GM18868 (cell line): ENCODE results near the gene FSD1L.

Source experiments
- ATAC-seq: cut with Tn5 transposase; IDR thresholded peaks from one replicate; pipeline ENCODE4 v1.9.1; 2021; ENCODE audit warnings: mild to moderate bottlenecking, moderate library complexity; ENCODE audit not compliant: unreplicated experiment

Gene FSD1L

DNA sequence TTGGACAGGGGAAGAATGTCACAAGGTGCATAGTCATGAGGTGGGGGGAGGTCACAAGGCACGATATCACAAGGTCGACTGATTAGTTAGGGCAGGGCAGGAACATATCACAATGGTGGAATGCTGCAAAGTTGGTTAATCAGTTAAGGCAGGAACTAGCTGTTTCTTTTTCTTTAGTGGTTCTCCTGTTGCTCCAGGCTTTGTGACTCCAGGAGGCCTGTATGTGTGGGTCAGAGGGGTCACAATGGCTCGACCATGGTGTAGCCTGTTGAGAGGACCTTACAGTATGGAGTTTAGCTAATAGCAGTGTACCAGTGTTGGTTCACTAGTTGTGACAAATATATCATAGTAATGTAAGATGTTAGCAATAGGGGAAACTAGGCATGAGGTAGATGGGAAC lies 12.4 kb upstream of the FSD1L start:
- no peak for ATAC-seq

DNA sequence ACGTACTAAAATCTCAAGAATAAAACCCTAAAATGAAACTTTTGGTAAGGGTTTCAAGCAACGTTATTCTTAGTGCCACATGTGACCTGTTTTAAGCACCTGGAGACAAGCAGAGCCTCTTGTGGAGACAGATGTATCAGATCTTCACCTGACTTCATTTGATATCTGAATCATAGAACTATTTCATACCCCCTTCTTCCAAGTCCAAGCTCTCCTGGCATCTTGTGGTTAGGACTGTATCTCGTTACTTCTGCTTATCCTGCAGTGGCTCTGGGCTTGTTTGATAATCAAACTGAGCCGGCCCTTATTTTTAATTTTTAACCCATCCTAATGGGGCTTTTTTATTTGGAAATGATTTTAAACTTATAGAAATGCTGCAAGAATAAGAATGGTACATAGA lies 11.1 kb upstream of the FSD1L start:
- ATAC-seq, result no peak

DNA sequence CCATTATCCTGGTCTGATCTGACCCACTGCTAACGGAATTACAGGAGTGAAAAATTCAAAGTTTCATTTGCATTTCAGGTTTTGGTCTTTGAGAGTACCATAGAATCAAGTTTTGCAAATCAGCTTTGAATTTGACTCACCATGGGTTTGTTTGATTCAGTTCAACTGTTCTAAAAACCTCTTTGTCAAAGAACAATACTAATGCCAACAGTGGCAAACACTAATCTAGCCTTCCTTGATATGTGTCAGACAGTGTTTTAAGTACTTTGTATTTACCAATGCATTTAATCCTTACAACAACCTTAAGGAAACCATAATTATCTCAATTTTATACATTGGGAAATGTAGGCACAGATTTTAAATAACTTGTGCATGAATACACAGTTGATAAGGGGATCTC lies 10.1 kb upstream of the FSD1L start:
- ATAC-seq, result no peak

DNA sequence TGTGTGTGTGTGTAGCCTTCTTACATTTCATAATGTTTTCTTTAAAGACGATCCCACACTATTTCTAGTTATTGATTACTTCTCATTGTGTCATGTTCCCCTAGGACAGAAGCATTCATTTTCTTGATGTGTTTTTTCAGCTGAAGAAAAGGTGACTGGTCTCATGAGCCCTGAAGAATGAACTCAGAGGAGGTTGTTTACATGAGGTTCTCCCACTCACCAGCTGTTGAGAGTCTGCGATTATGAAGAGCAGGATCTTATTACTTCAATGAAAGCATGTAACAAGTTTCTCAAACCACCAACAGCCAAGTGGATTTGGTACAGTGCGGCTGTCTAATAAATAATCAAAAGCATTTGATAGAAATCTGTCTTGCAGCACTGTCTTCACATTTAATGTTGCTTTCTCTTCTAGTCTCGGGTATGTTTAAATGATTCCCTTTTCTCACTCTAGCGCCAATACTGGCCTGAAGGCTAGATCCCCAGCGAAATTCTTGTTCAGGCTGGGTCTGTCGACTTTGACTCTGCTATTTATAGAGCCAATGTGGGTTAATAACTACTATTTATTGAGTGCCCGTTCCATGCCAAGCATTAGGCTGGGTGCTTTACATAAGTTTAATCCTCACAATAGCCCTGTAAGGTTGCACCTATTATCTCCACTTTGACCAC lies 9.6 kb upstream of the FSD1L start:
- no peak for ATAC-seq

DNA sequence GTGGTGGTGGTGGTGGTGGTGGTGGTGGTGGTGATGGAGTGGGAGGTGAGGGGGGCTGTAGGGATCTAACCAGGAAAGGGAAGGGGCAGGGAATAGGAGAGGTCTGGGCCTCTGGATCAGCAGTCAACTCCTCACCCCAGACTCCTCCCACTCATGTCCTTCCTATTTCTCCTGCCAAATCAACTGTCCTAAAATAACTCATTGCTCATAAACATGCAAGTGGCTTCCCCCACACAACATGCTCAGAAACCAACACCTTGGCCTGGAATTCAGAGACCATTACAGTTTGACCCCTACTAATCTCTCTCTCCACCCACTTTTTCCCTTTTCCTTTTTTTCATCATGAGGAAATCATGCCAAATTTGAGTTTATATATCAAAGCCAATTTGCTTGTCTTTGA lies 8.4 kb upstream of the FSD1L start:
- ATAC-seq, result no peak

DNA sequence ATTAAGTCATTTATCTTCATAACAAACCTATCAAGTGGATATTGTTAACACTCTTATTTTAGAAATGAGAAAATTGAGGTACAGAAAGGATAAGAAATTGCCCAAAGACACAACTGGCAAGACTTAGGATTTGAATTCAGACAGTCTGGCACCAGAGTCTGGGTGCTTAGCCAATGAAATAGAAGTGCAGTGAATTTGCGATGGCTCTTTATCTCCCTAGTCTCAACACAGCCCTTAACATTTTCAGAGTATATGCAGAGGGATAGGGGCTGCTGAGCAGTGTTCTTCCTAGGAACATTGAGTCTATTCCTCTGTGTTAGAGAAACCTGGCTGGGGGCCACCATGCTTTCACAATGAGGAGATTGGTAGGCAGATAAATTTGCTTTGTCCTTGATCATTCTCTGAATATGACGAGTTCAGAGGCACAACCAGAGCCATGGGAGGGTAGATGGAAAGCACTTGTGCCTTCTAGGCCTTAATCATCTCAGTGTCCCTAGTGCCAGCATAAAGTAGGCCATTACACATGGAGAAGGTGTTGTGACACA lies 6.1 kb upstream of the FSD1L start:
- ATAC-seq, result no peak

DNA sequence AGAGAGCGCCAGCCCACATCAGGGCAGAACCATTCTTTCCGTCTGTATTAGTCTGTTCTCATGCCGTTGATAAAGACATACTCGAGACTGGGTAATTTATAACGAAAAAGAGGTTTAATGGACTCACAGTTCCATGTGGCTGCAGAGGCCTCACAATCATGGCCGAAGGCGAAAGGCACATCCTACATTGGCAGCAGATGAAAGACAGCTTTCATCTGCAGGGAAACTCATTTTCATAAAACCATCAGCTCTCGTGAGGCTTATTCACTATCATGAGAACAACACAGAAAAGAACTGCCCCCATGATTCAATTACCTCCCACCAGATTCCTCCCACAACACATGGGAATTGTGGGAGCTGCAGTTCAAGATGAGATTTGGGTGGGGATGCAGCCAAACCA lies 4.7 kb upstream of the FSD1L start:
- ATAC-seq, result no peak

DNA sequence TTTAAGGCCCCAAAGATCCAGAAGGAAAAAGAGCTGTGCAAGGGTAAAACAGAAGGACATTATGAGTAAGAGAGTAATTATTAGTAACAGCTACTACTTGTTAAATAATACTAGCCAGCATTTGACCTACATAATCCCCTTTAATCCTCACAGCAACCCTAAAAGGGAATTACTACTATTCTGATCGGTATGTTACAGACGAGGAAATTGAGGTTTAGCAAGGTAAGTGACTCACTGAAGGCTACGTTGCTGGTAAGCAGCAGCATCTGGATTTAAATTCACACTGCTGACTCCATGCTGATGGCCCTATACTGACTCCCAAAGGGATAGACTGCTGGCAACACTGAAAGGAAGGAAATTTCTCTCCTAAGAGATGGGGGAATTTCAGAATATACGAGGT lies 3.7 kb upstream of the FSD1L start:
- ATAC-seq, result no peak

DNA sequence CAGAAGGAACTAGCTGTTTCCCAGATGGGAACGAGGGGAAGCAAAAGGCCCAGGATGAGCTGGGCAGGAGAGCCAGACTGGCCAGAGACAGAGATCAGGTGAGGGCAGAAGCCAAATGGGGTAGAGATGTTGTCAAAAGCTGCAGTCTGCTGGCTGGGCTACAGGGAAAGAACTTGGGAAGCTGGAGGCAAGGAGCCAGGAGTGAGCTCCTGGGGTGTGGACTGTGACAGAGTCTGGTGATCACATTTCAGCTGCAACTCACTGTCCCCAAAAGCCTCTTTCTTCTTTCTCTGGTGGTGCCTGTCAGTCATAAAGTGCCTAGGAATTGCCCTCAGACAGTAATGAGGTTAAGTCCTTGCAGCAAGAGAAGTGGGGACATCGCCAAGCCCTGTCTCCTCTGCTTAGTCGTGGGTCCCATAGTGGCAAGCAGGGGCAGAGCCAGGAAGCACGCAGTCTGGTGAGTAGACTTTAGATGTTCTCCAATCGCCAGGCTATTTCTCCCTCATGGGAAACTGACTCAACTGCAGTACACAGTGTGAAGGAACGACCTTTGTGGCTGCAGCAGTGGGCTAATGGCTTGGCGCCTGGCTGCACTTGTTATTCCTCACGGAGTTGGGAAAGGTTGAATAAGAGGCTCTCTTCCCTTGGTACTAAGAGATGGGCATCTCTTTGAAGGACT lies 2.5 kb upstream of the FSD1L start:
- ATAC-seq, result no peak

DNA sequence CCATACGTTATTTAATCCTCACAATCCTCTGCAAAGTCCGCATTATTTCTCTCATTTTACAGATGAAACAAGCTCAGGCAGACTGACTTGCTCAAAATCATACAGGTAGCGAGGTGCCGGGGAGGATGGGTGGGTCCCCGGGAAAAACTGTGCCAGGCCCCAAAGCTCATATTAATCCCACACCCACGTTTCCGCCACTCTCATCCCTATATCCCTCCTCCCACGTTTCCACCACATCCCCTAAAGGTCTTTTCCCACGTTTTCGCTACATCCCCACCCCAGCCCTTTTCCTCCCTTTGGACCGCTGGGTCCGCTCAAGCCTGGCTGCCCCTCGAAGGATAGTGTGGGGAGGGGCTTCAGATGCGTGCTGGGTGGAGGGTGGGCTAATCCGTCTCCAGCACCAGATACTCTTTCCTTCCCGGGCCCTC lies 434 bp upstream of the FSD1L start:
- ATAC-seq, result no peak

DNA sequence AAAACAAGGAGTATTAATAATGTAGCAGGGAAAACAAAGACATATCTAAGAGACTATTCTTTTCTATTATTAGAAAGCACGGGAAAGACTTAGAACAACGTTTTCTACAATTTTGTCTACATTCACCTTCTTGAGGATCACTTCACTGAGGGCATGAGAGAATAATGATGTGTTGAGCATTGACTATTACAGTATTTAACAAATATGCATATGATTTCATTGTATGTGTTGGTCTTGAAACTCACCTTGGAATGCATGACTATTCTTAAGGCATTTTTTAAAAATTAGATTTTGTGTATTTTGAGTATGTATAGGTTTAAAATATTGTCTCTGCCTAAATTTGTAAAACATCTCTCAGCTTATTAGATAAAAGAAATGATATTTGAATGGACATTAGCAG lies 1.2 kb downstream of the FSD1L start:
- no peak for ATAC-seq

DNA sequence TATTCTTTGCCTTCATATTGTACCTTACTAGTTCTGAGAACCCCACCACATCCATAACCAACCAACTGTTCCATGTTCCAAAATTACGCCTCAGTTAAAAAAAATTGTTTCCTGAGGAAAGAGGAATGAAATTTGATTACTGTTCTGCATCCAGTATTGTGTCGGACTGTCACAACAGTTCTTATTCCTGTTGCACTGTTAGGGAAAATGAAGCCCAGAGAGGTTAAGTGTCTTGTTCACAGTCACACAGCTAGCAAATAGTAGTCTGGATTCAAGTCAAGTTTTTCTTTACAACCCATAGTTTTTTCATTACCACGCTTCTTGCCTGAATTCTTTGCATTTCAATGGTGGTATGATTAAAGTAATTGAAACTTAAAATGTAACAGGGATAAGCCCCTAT lies 4.4 kb downstream of the FSD1L start:
- no peak for ATAC-seq

DNA sequence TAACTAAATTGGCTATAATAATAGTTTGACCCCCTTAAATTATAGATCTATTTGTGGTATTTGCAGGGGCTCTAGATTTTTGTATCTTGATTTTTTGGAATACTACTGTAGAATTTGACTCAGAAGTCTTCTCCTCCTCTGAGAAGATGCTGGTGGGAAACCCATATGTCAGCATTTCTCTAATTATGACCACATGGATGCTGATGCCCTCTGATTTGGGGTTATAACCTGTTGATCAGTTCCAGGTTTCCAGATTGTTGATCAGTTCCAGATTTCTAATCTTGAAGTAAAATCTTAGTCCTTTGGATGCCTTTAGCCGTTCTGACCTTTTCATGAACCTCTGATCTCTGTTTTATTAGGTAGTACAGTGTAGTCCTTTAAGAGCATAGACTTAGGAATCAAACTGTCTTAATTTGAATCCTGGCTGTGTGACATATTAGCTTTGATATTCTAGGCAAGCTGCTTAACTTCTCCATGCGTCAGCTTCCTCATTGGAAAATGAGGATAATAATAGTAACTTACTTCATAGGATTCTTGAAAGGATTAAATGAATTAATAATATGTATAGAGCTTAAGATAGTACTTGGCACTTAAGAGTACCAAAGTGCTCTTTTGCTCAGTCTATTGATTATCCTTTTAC lies 8.1 kb downstream of the FSD1L start:
- no peak for ATAC-seq

DNA sequence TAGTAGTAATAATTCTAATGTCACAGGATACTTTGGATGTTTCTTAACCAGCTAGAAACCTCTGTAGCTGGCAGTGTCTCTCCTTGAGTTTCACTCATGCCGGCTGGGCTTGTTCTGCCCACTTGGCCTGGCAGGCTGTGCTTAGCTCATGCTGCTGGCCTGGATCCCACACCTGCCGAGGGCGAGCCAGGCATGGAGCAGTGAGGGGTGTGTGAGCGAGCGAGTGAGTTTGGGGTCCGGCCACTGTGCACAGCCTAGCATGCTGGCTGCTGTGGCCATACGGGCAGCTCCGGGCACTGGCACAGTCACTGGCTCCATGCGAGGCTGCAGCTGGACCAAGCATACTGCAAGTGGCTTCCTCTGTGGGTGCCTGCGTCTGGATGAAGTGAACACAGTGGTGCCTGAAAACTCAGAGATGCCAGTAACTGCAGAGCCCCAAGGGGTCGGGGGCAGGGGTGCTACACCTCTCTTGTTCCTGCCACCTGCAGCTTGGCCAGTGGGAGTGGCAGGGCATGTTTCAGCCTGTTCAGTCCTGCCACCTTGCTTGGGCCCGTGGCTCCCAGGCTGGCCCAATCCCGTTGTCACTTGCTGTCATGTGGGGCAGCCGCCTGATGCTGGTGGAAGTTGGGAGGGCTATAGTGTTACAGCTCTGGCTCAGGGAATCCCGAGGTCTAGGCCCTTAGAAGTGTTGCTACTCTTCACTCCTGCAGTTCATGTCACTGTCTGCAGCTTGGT lies 9.9 kb downstream of the FSD1L start:
- ATAC-seq, result no peak

DNA sequence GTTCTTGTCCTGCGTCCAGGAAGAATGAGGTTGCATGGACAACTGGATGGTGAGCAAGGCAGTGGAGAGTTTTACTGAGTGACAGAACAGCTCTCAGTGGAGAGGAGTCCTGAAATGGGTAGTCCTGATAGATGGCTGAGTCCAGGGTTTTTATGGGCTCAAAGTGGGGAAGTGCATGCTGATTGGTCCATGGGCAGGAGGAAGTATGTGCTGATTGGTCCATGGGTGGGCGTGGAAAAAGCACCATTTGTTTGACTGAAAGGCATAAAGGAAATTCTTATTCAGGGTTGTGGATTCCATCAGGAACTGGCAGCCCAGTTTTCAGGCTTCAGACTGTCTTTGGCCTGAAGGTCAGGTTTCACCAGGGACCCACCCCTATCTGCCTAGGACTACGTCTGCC lies 10.6 kb downstream of the FSD1L start:
- ATAC-seq, result no peak

DNA sequence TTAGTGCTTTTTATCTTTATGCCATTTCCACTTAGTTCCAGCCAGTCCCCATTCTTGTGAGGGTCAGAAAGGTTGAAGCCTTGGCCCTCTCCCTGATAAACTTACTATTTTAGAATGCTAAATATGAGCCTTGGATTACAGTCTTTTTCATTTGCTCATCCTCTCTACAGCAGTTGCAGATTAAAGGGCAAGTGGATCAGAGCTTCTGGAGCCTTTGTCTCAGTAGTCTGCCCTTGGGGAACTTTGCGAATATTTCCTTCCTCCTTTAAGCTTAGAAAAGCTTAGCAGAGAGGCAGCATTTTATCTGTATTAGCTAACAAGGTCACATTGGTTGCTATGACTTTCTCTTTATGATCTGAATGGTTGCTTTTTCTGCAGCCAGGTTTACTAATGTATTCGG lies 11.5 kb downstream of the FSD1L start:
- no peak for ATAC-seq

DNA sequence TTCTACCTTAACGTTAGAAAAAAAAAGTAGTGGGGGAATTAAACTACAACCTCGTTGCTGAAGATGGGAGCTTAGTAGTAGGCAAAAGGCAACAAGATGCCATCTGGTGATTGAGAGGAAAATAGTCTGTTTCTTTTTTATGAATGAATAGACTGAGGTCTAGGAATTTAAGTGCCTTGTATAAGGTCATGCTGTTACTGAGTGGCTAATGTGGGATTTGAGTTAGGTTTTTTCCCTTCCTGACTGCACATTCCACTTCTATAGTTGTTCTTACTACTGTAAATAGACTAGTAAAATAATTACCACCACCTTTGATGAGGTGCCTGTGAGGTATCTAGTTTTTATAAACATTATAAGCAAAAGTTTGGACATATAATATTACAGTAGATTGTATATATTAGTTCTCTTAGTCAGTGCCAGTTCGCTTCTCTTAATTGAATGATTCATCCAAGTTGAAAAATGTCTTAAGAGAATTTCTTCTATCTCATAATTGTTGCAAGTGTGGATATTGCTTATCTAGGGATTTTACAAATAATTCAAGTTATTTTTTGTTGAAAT lies 19.1 kb downstream of the FSD1L start:
- ATAC-seq, result no peak

DNA sequence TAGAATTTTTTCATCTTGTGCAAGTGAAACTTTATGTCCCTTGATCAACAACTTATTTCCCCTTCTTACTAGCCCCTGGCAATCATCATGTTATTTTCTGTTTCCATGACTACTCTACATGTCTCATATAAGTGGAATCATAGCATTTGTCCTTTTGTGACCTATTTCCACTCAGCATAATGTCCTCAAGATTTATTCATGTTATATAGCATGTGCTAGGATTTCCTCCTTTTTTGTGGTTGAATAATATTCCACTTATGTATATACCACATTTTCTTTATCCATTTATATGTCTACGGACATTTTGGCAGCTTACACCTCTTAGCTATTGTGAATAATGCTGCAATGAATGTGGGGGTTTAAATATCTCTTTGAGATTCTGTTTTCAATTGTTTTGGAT lies 21.0 kb downstream of the FSD1L start:
- ATAC-seq, result no peak

DNA sequence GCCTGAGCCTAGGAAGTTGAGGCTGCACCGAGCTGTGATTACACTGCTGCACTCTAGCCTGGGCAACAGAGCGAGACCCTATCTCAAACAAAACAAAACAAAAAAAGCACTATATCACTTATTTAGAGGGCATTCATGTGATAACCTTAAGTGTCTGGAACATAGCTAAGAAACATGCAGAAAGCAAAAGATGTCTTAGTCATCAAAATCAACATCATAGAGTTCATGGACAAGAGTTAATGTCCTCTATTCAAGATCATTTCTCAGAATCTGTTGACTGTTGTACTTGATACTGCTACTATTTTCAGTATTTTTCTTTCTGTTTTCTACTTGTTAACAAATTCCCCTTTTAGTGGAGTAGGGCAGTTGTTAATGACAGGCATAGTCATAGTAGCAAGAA lies 25.4 kb downstream of the FSD1L start:
- ATAC-seq, result no peak

DNA sequence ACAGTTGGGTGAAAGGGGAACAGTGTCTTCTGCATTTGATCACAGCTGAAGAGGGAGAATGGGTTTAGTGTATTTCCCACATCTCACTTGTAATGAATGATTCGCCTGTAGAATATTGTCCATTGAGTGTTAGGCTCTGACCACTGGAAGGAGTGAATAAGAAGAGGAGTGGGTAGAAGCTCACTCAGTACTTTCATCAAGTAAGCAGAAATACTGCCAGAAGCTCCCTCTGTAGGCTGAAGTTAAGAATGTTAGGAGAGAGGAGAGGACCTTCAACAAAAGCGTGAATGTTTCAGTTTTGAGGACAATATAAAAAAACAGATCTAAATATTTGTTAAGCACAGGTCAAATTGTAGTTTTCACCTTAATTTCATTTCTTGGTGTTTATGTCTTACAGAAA lies 27.5 kb downstream of the FSD1L start:
- no peak for ATAC-seq

DNA sequence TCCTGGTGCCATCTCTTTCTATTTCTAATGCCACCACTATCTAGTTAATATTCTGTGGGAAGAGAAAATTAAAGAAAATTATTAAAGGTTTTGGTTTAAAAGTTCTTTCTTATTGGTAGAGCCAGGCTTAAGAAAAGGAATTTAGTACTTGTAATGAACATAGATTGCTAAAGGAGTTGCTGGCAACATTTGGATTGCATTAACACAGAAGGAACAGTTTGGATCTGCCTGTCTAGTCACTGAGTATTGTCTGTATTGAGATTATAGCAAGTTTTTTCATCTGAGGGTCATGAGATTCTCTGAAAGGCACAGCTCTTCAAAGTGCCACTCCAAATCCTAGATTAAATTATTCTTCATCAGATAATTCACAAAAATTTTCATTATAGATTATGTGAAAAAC lies 32.0 kb downstream of the FSD1L start:
- no peak for ATAC-seq
